CD4-positive, alpha-beta T cell treated with Interleukin-21 for 1 hour (primary cell): Measurements from ENCODE around the gene ENTHD1.

Experiments used
- DNase-seq: peaks from one replicate; pipeline ENCODE4 v3.0.0-alpha.2; 2020

ENTHD1 gene

DNA sequence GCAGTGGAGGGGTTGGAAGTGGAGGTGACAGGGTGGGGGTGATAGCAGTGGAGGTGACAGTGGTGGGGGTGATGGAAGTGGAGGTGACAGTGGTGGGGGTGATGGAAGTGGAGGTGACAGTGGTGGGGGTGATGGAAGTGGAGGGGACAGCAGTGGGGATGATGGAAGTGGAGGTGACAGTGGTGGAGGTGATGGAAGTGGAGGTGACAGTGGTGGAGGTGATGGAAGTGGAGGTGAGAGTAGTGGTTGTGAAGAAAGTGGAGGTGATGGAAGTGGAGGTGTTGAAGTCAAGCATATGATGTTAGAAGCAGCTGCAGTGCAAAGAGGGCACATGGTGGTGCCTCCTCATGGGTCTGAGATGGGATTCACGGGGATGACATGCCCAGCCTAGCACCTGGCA, 181.5 kb downstream of the ENTHD1 start:
- no peak for DNase-seq

DNA sequence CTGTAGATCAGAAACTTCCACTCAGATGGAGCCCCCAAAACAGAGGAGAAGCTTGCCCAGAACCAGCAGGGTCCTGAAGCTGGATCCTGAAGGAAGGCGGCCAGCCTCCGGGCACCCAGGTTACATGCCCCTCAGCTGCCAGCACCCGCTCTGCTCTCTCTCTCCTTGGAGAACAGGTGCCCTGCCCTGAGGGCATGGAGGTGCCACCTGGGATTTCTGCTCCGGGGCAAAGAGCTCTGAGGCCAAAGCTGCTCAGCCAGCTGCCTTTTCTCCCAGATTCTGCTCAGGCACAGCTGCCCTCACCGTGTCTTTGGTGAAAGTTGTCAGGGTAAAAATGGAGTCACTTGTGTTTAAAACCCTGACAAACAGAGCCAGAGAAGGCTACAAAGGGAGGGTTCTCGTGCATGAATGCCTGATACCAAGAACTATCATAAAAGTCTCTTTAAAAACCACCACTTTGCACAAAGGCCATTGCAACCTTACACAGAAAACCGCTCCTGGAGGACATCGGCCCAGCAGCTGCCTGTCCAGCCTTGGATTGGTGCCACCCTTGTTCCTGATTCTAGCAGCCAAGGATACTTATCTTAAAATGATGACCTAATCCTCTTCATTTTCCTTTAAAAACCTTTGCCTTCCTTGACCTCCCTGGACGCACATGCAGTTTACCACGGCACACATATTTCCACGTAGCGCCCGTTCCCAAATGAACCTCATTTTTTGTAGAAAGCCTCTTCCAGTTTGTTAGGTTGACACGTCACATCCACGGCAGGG, 183.0 kb downstream of the ENTHD1 start:
- DNase-seq = no peak

DNA sequence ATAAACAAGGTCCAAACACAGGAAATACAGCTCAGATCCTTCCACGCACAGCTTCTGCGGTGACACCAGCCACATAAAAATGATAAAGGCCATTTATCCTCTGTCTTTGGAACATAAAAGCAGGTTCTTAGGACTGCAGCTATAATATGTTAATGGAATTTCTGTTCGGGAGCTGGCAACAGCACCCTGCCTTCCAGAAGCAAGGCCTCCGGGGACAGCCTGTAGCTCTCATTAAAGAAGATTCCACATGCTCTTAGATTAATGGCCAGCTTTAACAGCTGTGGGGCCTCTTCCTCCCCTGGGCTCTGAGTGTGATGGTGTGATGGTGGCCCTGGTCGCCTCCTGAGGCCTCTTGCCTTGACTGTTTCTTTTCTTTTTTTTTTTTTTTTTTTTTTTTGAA, 185.7 kb downstream of the ENTHD1 start:
- DNase-seq = no peak

DNA sequence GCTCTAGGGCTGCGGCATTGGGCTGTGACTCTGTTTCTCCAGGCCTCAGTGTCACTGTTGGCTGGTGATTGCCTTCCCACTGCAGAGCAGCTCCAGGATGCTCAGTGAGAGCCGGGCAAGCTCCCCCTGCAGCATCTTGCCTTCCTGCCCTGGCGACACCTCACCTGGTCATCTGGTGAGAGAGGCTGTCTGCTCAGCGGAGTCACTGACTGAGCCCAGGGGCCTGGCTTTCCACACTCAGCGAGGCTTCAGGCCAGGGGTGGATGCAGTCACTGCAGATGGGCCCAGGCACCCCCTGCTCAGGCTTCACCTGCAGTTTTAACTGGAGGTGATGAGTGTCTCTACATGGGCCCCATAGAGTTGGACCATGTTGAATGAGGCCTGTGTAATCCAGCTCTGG, 186.2 kb downstream of the ENTHD1 start:
- no peak for DNase-seq

DNA sequence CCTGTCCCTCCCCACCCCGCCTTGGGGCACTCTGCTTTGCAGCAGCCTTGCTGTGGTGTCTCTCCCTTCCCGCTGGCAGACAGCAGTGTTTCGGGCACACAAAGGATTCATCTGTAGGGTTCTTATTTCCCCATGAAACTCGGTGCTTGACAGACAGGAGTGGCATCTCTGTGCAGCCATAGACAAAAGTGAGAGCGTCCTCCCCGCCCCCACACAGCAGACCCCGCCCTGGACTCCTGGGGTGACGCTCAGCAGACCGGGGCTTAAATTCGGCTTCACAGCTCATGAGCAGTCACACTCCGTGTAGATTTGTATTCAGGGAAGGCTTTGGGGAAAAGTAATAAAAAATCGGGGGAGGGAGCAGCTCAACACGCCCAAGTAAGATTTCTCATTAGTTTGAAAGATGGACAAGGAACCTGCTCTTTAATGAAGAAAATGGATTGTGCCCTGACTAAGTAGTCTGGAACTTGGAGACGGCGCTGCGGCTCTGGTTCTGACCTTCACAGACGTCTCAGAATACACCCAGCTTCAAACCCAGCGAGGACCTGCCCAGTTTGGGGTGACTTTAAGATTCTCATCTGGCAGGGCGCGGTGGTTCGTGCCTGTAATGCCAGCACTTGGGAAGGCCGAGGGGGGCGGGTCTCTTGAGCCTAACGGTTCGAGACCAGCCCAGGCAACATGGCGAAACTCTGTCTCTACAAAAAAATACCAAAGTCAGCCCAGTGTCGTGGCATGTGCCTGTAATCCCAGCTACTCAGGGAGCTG, 187.0 kb downstream of the ENTHD1 start:
- no peak for DNase-seq

DNA sequence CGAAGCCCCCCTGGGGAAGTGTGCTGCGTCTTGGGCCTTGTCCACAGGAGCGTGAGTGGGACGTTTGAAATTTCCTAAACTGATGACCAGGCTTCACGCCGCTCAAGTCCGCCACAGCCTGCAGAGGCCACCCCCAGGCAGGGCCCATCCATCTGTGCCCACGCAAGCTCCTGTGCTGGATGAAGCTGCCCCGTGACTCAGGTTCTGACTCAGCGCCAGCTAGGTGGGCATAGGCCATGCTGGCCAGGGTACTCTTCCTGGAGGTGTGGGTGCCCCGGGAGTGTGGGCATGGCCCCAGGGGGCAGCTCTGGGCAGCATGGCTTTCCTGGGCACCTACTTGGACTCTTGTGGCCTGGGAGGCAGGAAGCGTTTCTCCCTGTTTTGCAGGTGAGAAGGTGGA, 188.2 kb downstream of the ENTHD1 start:
- DNase-seq = no peak

DNA sequence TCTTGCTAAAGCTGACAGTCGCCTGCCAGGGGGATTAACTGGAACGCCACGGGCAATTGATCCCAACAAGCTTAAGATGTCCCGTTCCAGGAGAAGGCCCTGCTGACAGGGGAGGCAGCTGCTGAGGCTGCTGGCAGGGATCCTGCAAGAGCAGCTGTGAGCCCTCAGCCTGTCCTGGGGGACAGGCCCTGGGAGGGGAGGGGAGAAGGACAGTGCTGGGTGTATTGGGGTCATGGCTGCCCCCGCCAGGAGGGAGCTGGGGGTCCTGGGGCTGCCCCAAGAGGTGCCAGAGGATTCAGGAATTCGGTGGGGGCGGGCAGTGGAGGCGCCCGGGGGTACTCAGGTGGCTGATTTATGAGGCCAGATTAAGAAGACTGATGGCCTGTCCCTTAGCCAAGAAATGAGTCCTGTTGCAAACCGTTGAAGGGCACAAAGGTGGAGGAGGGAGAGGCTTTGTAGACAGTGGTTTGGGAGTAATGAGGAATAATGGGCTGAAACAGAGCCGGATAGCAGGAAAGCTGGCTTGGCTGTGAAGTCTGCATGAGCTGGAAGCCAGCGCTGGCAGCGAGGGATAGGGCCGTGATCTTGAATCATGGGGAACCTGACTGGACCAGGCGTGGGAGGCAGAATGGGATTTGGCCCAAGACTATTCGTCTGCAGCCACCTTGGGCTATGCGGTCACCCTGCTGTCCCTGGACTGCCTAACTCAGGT, 189.5 kb downstream of the ENTHD1 start:
- DNase-seq = no peak

DNA sequence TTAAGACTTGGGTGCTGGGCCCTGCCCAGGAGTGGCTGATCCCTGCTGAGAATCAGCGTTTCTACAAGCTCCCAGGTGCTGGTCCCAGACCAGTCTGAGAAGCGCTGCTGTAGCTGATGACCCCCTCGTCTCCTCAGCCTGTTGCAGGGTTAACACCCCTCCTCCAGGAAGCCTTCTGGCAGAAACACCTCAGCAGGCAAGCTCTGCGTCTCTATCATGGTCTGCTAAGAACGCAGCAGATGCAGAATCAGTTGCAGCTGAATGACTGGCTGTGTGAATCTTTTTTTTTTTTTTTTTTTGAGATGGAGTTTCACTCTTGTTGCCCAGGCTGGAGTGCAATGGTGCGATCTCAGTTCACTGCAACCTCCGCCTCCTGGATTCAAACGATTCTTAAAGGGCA, 190.5 kb downstream of the ENTHD1 start:
- DNase-seq = no peak

DNA sequence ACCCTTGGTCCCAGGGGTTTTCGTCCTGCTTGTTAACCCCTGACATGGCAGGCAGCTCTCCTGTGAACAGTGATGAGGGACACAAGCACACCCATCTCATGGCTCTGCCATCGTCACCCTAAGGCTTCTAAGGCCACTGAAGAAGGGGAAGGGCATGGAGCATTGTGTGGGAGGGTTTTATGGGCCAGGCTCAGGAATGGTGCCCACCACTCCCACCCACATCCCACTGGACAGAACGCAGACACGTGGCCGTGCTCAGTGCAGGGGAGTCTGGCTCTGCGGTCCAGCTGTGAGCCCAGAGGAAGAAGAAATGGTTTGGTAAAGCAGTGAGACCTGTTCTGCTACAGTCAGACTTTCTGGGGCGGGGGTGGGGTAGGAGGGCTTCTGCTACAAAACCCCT, 193.0 kb downstream of the ENTHD1 start:
- DNase-seq = no peak

DNA sequence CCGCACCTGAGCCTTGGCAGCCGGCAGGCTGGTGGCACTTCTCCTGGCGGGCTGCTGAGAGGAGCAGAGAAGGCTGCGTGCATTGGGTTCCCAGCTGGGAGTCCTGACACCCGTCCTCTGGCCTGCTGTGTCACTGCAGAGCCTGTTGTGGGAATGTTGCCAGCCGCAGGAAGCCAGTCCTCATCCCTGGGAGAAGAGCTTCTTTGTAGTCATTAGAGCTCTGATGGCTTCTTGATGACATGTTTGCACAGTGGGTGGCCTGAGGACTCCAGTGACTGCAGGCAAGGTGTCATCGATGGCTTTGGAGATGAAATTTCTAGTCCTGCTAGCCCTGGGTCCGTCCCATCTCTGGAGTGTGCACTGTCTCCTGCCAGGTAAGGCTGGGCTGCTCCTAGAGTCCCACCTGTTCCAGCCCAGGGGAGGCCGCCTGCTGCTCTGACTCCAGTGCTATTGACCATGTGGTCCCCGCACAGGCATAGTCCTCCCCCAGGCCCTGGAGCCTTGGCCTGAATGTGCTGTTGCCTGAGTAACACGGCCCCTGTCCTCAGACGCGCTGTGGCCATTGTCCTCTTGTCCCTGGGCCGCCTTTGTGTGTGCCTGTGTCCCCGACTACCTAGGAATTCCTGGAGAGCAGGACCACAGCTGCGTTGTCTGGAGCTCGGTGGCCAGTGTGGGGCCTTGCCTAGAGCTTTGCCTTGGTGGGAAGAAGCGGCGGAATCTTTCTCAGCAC, 193.8 kb downstream of the ENTHD1 start:
- no peak for DNase-seq

DNA sequence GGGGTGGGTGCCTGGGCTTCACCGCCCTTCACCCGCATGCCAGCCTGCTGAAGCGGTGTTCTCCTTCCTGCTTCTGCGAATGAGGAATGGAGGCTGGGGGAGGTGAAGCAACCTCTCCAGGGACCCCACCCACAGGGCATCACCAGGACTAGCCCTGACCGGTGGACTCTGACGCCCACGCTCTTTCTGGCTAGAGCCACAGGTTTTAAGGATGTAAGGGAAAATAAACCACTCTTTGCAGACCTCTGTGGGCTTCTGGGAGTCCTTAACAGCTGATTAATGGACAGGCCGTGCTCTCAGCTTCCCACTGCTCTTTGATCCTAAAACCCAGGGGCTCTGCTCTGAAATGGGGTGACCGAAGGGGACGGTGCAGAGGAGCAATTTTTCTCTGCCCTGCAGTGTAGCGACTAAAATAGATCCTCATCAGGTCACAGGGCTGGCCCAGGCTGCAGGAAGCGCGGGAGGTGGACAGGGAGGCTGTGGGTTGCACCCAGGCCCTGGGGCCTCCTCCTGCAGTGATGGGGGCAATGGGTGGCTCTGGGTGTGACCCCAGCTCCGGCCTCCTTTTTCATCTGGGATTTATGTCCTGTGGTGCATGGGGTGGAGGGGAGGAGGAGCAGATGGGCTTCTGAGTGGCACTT, 195.7 kb downstream of the ENTHD1 start:
- no peak for DNase-seq

DNA sequence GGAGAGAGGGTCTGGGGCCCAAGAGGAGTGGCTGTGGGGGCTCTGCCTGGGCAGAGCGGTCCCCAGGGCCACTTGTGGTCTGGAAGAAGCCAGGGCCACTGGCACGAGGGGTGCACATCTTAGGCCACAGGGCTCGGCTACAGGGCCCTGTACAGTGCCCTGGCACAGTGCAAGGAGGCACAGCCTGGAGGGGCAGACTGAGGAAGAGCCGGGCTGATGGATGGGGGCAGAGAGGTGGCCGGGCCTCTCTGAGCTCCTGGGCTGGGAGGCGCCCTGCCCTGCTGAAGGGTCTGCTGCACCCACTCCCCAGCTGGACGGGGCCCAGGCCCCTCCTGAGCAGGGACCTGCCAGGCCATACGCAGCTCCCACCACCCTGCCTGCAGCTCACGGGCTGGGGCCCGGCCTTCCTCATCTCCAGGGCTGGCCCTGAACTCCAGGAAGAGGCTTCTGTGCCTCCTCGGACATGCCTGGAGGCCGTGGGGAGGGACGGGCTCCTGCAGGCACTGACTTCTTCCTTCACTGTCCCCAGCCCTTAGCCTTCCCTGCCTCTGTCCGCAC, 199.5 kb downstream of the ENTHD1 start:
- no peak for DNase-seq
